OCI-LY3 (cell line): ENCODE data around the gene C19orf12.

Experiments
- EZH2phosphoT487 ChIP-seq: fragments of 200-600 bp; shearing (Covaris generic); IDR thresholded peaks from 2 replicates; pipeline ENCODE4 v1.6.1; 2018; ENCODE audit warnings: antibody characterized with exemption, mixed run types, low read depth
- TF ChIP-seq, protein P1 (sequence below): fragments of 200-600, 300-600 bp; sonication (generic); IDR thresholded peaks from 2 replicates; pipeline ENCODE4 v1.5.1; 2014; ENCODE audit warnings: antibody characterized with exemption, low read length, low read depth

- TF ChIP-seq, protein P1, sequence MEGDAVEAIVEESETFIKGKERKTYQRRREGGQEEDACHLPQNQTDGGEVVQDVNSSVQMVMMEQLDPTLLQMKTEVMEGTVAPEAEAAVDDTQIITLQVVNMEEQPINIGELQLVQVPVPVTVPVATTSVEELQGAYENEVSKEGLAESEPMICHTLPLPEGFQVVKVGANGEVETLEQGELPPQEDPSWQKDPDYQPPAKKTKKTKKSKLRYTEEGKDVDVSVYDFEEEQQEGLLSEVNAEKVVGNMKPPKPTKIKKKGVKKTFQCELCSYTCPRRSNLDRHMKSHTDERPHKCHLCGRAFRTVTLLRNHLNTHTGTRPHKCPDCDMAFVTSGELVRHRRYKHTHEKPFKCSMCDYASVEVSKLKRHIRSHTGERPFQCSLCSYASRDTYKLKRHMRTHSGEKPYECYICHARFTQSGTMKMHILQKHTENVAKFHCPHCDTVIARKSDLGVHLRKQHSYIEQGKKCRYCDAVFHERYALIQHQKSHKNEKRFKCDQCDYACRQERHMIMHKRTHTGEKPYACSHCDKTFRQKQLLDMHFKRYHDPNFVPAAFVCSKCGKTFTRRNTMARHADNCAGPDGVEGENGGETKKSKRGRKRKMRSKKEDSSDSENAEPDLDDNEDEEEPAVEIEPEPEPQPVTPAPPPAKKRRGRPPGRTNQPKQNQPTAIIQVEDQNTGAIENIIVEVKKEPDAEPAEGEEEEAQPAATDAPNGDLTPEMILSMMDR = no peak
- no peak for TF ChIP-seq EZH2phosphoT487
Measured at GRCh38 chr19:29695765-29696564, 19.1 kb downstream of the C19orf12 start.
